OCI-LY7 (cell line): Measurements from ENCODE around the gene C11orf54. TPM values are rescaled to one million over a fixed set of nuclear protein-coding genes. Genes with fewer than 3 reads are reported as not detected.

Source experiments
- BruUV-seq: library from RNA; stranded (reverse); fragments of 400-500 nt; replicated peaks from 2 replicates; lab custom pipeline; 2021; lab: Mats Ljungman, UMichigan
- CTCF ChIA-PET: fragments of 300-600 bp; sonication (Branson Sonifier 250); formaldehyde crosslinking; loops from one replicate; lab custom pipeline; 2022; ENCODE audit warnings: antibody characterized with exemption; ENCODE audit not compliant: unreplicated experiment; lab: Charles Lee
- POLR2A ChIA-PET: fragments of 300-600 bp; sonication (Branson Sonifier 250); formaldehyde crosslinking; loops from one replicate; lab custom pipeline; 2022; ENCODE audit warnings: antibody characterized with exemption; lab: Charles Lee
- DNase-seq: peaks from one replicate; pipeline ENCODE4 v3.0.0-alpha.2; 2015; ENCODE audit warnings: low spot score
- H2AFZ ChIP-seq: fragments of 200-600 bp; sonication (generic), shearing (Covaris generic); 2 replicates; pipeline ENCODE4 v1.6.1; 2014; ENCODE audit warnings: mild to moderate bottlenecking, antibody characterized with exemption, low read length, moderate library complexity
- H3K27ac ChIP-seq: fragments of 200-600 bp; sonication (generic); 2 replicates; pipeline ENCODE4 v1.5.1; 2014; ENCODE audit warnings: mixed run types, low read depth, mild to moderate bottlenecking, moderate library complexity, low read length, inconsistent platforms; ENCODE audit not compliant: poor library complexity, severe bottlenecking
- H3K36me3 ChIP-seq: fragments of 200-600 bp; sonication (generic); 2 replicates; pipeline ENCODE4 v1.6.1; 2014; ENCODE audit warnings: mild to moderate bottlenecking, antibody characterized with exemption, low read length, moderate library complexity, mixed read lengths; ENCODE audit not compliant: insufficient read depth
- H3K4me1 ChIP-seq: fragments of 200-600 bp; sonication (generic); 2 replicates; pipeline ENCODE4 v1.5.1; 2014; ENCODE audit warnings: mild to moderate bottlenecking, low read length; ENCODE audit not compliant: insufficient read depth, poor library complexity, severe bottlenecking
- H3K4me2 ChIP-seq: fragments of 200-600 bp; sonication (generic); 2 replicates; pipeline ENCODE4 v1.6.1; 2014; ENCODE audit warnings: mild to moderate bottlenecking, low read length
- H3K4me3 ChIP-seq: fragments of 200-600 bp; sonication (generic); 2 replicates; pipeline ENCODE4 v1.5.1; 2014; ENCODE audit warnings: mild to moderate bottlenecking, low read depth, low read length; ENCODE audit not compliant: poor library complexity, severe bottlenecking
- H3K79me2 ChIP-seq: fragments of 200-600 bp; sonication (generic); 2 replicates; pipeline ENCODE4 v1.6.1; 2016; ENCODE audit warnings: low read depth, mild to moderate bottlenecking, low read length, moderate library complexity, mixed read lengths; ENCODE audit not compliant: insufficient read depth
- H3K9me2 ChIP-seq: fragments of 200-600 bp; sonication (generic); 2 replicates; pipeline ENCODE4 v1.6.1; 2016; ENCODE audit warnings: mild to moderate bottlenecking, low read length, mixed read lengths; ENCODE audit not compliant: insufficient read depth
- H3K9me3 ChIP-seq: fragments of 200-600 bp; sonication (generic); 2 replicates; pipeline ENCODE4 v1.6.1; 2014; ENCODE audit warnings: mild to moderate bottlenecking, mixed run types, low read length, mixed read lengths
- H4K20me1 ChIP-seq: fragments of 200-600 bp; sonication (generic); 2 replicates; pipeline ENCODE4 v1.6.1; 2014; ENCODE audit warnings: mild to moderate bottlenecking, antibody characterized with exemption, low read length, moderate library complexity, mixed read lengths; ENCODE audit not compliant: insufficient read depth
- CTCF ChIP-seq: fragments of 200-600 bp; sonication (generic); conservative IDR thresholded peaks from 2 replicates; pipeline ENCODE4 v1.5.1; 2014; ENCODE audit warnings: mild to moderate bottlenecking, antibody characterized with exemption, low read length, moderate library complexity, mixed read lengths
- EZH2phosphoT487 ChIP-seq: fragments of 200-600 bp; sonication (generic); IDR thresholded peaks from 2 replicates; pipeline ENCODE4 v1.6.1; 2018; ENCODE audit warnings: low read depth, borderline replicate concordance, mild to moderate bottlenecking, mixed run types, antibody characterized with exemption, low read length, moderate library complexity, mixed read lengths
- intact Hi-C: fragments of 100-400 bp; cut with micrococcal nuclease; formaldehyde crosslinking; loops from one replicate; pipeline ENCODE4 v1.10.0; 2022; ENCODE audit not compliant: unreplicated experiment
- total RNA-seq, 2 experiments: library from RNA; depleted of rRNA in 1 of 2; stranded (reverse); fragments of >200 nt in 1 of 2; shearing (Covaris generic) in 1 of 2; gene quantifications; 2 replicates each; pipeline ENCODE4 v1.2.3, GENCODE V29; 2014 to 2022

Gene C11orf54
- total RNA-seq, 2 experiments from 2014 or later: 29.5 to 35.5 TPM

- H2AFZ ChIP-seq: no peak overlapping the region
- POLR2A ChIA-PET: no interaction called here
- no peaks in the 10 kb centered on the region for H3K4me1 ChIP-seq
- no peak overlapping the region for H3K4me2 ChIP-seq
- intact Hi-C loops: no loop called here
- peaks cover 45% of the 10 kb centered on the region for H3K36me3 ChIP-seq
- BruUV-seq: no TSS peak
- no peak for DNase-seq
- no peaks in the 10 kb centered on the region for H4K20me1 ChIP-seq
- no peak overlapping the region for H3K27ac ChIP-seq
- no peaks in the 10 kb centered on the region for H3K79me2 ChIP-seq
- no peaks in the 10 kb centered on the region for H3K9me2 ChIP-seq
- TF ChIP-seq CTCF: no peak
- TF ChIP-seq EZH2phosphoT487: no peak
- no peaks in the 10 kb centered on the region for H3K9me3 ChIP-seq
- CTCF ChIA-PET: no interaction called here
- H3K4me3 ChIP-seq: no peak overlapping the region
Observed at GRCh38 chr11:93753241-93753640, 11.8 kb downstream of the C11orf54 start.

- Histone ChIP-seq H3K4me1 (no peaks in the 10 kb centered on the region), H3K79me2 (no peaks in the 10 kb centered on the region), H2AFZ (no peak overlapping the region), H3K27ac (no peak overlapping the region), H3K9me2 (no peaks in the 10 kb centered on the region), H3K4me2 (no peak overlapping the region), H4K20me1 (no peaks in the 10 kb centered on the region), H3K4me3 (no peak overlapping the region), H3K36me3 (peaks cover 65% of the 10 kb centered on the region), H3K9me3 (no peaks in the 10 kb centered on the region)
- no peak for TF ChIP-seq CTCF
- no peak for TF ChIP-seq EZH2phosphoT487
- BruUV-seq: no TSS peak
- ChIA-PET POLR2A (interaction anchor here (0.7 to 1.3 kb wide), 3 partner anchors 15 to 1333 kb away, joined by 3 to 6 read pairs (median 4); partner anchors contain the start of genes C11orf54 and TAF1D), CTCF (no interaction called here)
- intact Hi-C loops: no loop called here
- DNase-seq: no peak
Observed at GRCh38 chr11:93756748-93757147, 15.3 kb downstream of the C11orf54 start.

- no peak for DNase-seq
- TF ChIP-seq EZH2phosphoT487: no peak
- no peak for TF ChIP-seq CTCF
- Histone ChIP-seq H3K9me3 (no peaks in the 10 kb centered on the region), H3K9me2 (no peaks in the 10 kb centered on the region), H3K4me3 (no peak overlapping the region), H3K4me1 (no peaks in the 10 kb centered on the region), H3K27ac (no peak overlapping the region), H3K36me3 (peaks cover 69% of the 10 kb centered on the region), H3K4me2 (no peak overlapping the region), H4K20me1 (no peaks in the 10 kb centered on the region), H3K79me2 (no peaks in the 10 kb centered on the region), H2AFZ (no peak overlapping the region)
- POLR2A ChIA-PET: no interaction called here
- intact Hi-C loops: no loop called here
- no TSS peak for BruUV-seq
- CTCF ChIA-PET: no interaction called here
Observed at GRCh38 chr11:93757301-93757700, 15.8 kb downstream of the C11orf54 start.
